ENCODE measurements around the gene EFHD1. TPM values are rescaled to one million over a fixed set of nuclear protein-coding genes. Genes with fewer than 3 reads are reported as not detected.

Gene EFHD1
- total RNA-seq, 1 donor from 2014 or later, result 7.7 TPM

DNA sequence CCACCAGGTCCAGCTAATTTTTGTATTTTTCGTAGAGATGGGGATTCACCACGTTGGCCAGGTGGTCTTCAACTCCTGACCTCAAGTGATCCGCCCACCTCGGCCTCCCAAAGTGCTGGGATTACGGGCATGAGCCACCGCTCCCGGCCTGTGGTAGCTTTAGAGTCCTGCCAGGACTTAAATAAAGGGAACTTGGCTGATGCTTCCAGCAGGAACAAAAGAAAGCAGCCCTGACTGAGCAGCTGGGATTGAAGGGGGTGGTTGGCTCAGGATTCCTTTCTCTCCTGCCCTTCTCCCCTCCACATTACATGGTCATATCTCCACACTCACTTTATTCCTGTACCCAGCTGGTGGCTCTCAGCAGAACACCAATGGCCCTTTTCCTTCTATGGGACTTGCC, 20.0 kb downstream of the EFHD1 start:
- no peak for TF ChIP-seq CTCF (IDR thresholded peaks at IDR 0.05)
- DNase-seq (no peak), ATAC-seq (no peak)
- Histone ChIP-seq H3K36me3 (no peaks in the 10 kb centered on the region), H3K9me3 (no peaks in the 10 kb centered on the region), H3K4me1 (no peaks in the 10 kb centered on the region), H3K27ac (no peak overlapping the region), H3K27me3 (ENCODE audit: low read depth) (no peaks in the 10 kb centered on the region), H3K4me3 (no peak overlapping the region)
- intact Hi-C loops (cut with DNase I), result no loop called here

DNA sequence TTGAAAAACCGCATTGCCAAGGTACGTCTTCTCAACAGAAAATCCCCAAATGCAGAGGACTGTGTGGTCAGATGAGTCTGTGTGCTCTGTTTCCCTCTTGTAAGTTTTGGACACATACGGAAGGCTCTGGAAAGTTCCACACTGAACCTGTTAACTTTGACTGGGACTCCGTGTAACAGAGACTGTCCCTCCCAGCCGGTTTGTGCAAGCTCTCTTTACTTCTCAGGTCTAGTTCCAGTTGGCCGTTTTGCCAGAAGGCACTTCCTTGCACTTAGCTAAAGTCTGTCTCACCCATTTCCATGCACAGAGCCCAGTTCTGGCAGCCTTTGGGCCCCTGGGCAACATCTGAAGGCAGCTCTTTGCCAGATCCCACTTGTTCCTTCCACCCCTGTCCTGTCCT, 22.0 kb downstream of the EFHD1 start:
- Histone ChIP-seq H3K27me3 (ENCODE audit: low read depth) (no peaks in the 10 kb centered on the region), H3K4me3 (no peak overlapping the region), H3K9me3 (no peaks in the 10 kb centered on the region), H3K27ac (no peak overlapping the region), H3K36me3 (no peaks in the 10 kb centered on the region), H3K4me1 (no peaks in the 10 kb centered on the region)
- ATAC-seq, result no peak
- no peak for DNase-seq
- intact Hi-C loops (cut with DNase I), result no loop called here
- no peak for TF ChIP-seq CTCF (IDR thresholded peaks at IDR 0.05)

- Histone ChIP-seq H3K4me1 (no peaks in the 10 kb centered on the region), H3K4me3 (no peak overlapping the region), H3K36me3 (no peaks in the 10 kb centered on the region), H3K27me3 (ENCODE audit: low read depth) (no peaks in the 10 kb centered on the region), H3K9me3 (no peaks in the 10 kb centered on the region), H3K27ac (no peak overlapping the region)
- DNase-seq (no peak), ATAC-seq (no peak)
- intact Hi-C loops (cut with DNase I), result no loop called here
- TF ChIP-seq CTCF (IDR thresholded peaks at IDR 0.05), result no peak
These were observed 24.9 kb downstream of the EFHD1 start for GRCh38 chr2:232658217-232658785.

DNA sequence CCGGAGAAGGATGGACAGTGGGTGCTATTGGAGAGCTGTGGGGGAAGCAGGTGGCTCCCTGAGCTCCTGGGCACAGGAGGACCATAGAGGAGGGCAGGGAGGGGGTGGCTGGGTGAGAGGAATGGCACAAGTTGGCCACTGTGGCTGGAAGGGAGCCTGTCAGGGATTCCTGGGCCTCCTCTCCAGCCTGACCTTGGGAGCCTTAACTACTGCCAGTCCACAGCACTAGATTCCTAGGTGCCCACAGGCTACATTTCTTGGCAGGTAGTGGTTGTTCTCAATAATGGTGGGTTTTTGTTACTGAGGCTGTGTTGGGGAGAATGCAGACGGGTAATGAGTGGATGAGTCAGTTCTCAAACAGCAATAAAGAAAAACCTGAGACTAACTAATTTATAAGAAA, 26.0 kb downstream of the EFHD1 start:
- intact Hi-C loops (cut with DNase I), result no loop called here
- ATAC-seq, result no peak

DNA sequence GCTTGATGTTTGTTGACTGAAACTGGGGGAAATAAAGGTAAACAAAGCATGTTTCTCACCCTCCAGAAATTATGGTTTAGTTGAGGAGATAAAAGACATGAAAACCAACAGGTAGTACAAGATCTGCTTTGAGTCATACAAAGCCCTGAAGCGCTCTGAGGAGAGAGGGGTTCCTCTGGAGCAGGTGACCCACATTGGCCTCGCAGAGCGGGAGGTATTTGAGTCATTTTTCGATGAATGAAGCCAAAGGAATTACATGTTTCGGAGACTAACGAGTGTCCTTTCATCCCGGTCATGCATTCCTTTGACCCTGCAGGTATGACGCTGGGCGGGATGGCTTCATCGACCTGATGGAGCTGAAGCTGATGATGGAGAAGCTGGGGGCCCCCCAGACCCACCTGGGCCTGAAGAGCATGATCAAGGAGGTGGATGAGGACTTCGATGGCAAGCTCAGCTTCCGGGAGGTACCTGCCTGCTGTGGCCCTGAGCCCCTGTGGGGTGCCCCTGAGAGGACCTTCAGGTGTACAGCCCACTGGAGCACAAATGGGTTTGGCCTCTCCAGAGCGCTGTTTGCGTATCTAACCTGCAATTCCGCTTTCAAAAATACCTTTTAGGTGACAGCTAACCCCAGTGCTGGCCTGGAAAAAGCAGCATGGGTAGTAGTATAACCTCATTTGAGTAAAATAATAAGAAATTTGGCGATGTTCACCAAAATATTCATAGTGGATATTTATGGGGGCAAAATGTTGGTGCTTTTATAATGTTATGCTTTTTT, 29.3 kb downstream of the EFHD1 start:
- H3K9me3 ChIP-seq, result no peaks in the 10 kb centered on the region
- H3K27me3 ChIP-seq (ENCODE audit: low read depth), result no peaks in the 10 kb centered on the region
- no peaks in the 10 kb centered on the region for H3K36me3 ChIP-seq
- no peak for DNase-seq
- H3K4me3 ChIP-seq, result no peak overlapping the region
- no peaks in the 10 kb centered on the region for H3K4me1 ChIP-seq
- H3K27ac ChIP-seq, result no peak overlapping the region
- no peak for ATAC-seq
- TF ChIP-seq CTCF (IDR thresholded peaks at IDR 0.05), result no peak
- intact Hi-C loops (cut with DNase I), result no loop called here

More for the DNA sequence above, 26.0 kb downstream of the EFHD1 start:
- no peaks in the 10 kb centered on the region for H3K9me3 ChIP-seq
- no peak overlapping the region for H3K4me3 ChIP-seq
- H3K4me1 ChIP-seq, result no peaks in the 10 kb centered on the region
- H3K36me3 ChIP-seq, result no peaks in the 10 kb centered on the region
- no peak for DNase-seq
- H3K27ac ChIP-seq, result no peak overlapping the region
- no peak for TF ChIP-seq CTCF (IDR thresholded peaks at IDR 0.05)
- H3K27me3 ChIP-seq (ENCODE audit: low read depth), result no peaks in the 10 kb centered on the region

All from lower lobe of right lung (tissue), 2 donors.